Activated CD8-positive, alpha-beta memory T cell treated with anti-CD3 and anti-CD28 coated beads, Interleukin-2, amount 50 U/mL, for 1 hour (primary cell): ENCODE results near the gene SLC17A6.

Experiments
- DNase-seq: peaks from one replicate; pipeline ENCODE4 v3.0.0-alpha.2; 2020; ENCODE audit errors: extremely low read depth

The SLC17A6 gene

DNA sequence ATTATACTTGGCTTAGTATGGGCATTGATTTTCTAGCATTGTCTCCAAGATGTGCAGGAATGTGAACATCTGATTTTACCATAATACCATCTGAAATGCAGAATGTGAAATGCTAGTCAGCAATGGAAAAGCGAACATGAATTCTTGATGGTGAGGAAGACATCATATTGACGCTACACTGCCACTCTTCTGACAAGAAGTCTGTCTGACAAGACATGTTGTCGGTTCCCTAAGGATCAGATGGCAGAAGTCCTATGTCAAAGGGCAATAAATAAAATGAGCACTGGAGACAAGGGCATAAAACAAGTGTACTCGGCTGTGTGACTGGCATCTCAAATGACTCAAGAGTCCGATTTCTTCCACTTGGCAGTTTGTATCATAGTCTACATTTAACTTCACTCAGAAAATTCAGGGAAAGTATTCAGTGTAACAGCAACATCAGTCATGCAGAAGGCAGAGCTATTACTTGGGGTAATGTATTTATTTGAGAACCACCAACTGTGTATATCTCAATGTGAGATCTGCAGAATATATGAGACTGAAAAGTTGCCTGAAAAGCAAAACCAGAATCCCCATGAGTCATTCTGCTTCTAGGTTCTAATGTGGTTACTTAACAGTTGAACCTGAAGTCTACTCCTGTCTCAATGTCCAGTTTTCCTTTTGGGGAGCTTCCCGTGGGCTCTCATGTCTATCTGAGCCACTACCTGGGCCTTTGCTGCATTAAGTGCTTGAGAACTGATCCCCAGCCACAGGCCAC, 51.5 kb downstream of the SLC17A6 start:
- no peak for DNase-seq

DNA sequence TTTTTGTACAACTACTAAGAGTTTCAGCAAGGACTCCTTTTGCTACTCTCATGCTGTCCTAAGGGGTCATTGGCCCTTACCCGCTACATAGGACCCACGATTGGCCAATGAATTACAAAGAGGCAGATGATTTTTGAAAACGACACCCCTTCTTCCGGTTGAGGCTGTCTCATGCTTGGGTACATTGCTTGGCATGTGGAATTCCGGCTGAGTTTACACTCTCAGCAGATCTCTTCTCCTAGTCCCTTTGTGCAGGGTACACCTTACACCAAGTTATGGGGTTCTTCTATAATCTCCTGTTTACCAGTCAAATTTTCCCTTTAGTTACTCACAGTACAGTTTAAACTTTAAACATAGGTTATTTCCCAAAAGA, 52.1 kb downstream of the SLC17A6 start:
- no peak for DNase-seq

DNA sequence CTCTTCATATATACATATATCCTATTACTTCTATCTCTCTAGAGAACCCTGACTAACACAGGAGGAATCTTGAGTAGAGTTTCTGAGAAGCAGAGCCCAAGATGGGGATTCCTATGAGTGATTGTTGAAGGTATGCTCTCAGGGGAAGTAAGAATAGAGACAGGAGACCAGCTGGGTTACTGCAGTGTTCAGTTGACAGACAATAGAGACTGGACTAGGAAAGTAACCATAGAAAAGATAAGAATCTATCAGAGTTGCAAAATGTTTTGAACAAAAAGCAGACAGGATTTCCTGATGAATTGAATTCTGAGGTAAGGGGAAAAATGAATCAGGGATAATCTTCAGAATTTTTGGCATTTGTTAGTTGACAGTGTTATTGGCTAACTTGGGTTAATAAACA, 54.4 kb downstream of the SLC17A6 start:
- no peak for DNase-seq

DNA sequence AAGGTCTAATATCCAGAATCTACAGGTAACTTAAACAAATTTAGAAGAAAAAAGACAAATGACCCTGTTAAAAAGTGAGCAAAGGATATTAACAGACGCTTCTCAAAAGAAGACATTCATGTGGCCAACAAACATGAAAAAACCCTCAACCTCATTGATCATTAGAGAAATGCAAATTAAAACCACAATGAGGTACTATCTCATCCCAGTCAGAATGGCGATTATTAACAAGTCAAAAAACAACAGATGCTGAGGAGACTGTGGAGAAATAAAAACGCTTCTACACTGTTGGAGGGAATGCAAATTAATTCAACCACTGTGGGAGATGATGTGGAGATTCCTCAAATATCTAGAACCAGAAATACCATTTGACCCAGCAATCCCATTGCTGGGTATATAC, 67.2 kb downstream of the SLC17A6 start:
- no peak for DNase-seq

DNA sequence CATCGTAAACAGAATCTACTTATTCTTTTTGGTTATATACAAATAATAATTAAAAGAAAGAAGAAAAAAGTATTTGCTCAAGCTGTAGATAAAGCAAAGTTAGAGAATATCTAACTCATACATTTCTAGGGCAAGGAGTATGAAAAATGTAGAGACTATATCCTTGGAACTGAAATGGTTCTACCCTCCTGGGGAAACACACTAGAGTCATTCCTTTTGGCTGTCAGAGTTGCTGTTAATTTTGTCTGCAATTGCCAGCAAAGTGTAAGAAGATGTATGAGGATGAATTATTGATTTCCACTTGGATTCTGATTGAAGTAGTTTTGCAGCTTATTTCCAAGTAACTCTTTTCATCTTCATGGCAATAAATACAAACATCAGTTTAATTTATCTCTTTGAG, 69.1 kb downstream of the SLC17A6 start:
- DNase-seq: no peak

GRCh38 chr11:22407921-22408320, 69.7 kb downstream of the SLC17A6 start:
- DNase-seq: no peak

GRCh38 chr11:22415476-22415875, 77.3 kb downstream of the SLC17A6 start:
- DNase-seq: no peak

GRCh38 chr11:22416462-22416861, 78.3 kb downstream of the SLC17A6 start:
- DNase-seq: no peak

DNA sequence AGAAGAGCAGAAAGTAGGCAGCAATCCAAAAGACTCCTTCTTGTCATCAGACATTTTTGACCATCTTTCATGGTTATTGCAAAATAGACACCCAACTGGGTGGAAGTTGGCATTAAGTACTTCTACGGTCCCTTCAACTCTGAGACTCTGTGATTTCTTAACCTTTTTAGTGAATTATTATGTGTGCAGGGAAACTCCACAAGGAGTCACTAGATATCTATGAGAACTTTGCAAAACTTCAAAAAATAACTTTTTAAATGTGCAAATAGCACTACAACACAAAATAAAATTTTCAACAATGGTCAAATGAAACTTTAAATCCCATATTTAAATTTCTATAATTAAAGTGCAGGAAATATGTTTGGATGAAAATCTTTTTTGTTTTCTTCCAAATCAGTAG, 88.7 kb downstream of the SLC17A6 start:
- no peak for DNase-seq
